Stimulated activated CD8-positive, alpha-beta memory T cell treated with anti-CD3 and anti-CD28 coated beads, Interleukin-4, amount 100 ng/mL, for 1 hour (primary cell): ENCODE measurements around the gene TBX3.

ENCODE experiments used
- DNase-seq, 2 donors: peaks; one replicate each; pipeline ENCODE4 v3.0.0-alpha.2; 2020; ENCODE audit warnings: low read depth in 2 of 2, low spot score in 1 of 2

Gene TBX3

GRCh38 chr12:114682785-114683708 lies 928 bp downstream of the TBX3 start:
- DNase-seq, result no peak

DNA sequence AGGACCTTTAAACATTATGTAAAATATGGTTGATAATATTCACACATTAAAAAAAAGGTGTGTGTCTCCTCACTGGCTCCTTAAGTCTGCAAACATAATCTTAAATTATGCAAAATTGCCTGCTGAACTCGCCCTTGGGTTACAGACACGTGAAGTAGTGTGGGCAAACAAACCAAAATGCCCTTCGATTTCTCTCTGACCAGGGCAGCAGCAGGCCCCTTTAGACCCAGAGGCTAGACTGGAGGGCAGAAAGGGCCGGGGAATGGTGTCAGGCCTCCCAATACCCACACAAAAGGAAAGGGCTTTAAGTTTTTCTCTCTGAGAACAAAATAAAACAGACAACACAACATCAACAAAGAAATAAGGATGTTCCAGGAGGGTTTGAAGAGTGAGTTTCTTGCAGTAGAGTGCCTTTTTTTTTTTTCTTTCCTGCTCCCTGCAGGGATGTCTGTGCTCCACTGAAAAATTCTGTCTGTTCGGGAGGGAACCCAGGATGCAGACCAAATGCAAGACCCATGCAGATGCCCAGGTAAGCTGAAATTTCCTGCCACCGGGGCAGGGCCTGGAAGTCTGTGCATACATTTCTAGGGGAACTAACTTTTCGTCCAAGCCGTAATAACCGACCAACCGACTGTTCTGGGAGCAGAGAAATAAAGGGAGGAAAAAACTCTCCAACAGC lies 1.7 kb downstream of the TBX3 start:
- DNase-seq, result no peak

GRCh38 chr12:114681116-114681871 lies 2.7 kb downstream of the TBX3 start:
- DNase-seq, result no peak

- no peak for DNase-seq
Measured at GRCh38 chr12:114680604-114681069, 3.3 kb downstream of the TBX3 start.

DNA sequence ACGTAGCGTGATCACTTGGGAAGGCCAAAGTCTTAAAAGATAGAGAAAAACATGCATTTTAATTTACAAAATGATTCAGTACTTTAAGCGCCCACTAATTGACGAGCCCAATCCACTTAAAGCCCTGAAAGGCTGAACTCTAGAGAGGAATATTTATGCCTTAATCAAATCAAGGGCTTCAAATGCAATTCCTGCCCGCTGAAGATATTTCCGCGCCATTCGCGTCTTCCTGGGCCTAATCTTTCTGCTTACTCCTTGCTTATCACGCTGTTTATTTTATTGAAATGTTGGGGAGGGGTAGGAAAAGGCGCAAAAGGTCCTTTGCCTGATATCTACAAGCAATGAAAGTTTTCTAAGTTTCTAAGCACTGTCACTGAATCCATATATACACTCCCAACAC lies 4.0 kb downstream of the TBX3 start:
- DNase-seq, result no peak

- no peak for DNase-seq
Measured at GRCh38 chr12:114679452-114679875, 4.5 kb downstream of the TBX3 start.

DNA sequence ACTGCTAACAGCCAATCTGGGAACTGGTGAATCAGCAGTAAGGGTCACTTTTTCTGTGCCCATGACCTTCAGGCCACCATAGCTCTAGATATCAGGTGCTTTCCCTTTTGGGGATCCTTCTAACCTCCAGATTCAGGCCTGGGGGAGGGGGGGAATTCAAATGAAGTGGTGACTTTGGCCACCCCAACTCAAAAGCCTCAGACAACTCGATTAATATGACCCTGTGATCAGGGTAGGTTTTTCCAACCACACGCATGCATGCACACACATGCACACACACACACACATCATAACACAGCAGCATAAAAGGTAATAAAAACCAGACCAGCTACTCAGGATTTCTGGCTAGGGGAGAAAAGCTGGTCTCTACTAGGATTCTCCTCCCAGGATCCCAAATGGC lies 5.3 kb downstream of the TBX3 start:
- no peak for DNase-seq

DNA sequence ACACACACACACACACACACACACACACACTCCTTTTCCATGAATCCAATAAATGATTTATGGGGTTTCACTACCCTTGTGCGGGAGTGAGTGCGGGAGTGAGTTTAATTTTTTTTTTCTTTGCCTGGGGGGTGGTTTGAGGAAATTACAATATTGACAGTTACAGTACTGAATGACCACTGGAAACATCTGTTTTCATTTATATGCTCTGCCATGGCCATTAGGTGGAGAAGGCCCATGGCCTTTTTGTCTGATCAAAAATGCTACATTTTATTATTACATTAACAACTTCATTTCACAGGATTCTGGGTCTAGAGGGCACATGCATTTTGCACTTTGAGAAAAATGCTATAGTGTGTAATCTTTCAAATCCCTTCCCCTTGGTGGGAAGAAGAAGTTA lies 5.9 kb downstream of the TBX3 start:
- DNase-seq, result no peak

DNA sequence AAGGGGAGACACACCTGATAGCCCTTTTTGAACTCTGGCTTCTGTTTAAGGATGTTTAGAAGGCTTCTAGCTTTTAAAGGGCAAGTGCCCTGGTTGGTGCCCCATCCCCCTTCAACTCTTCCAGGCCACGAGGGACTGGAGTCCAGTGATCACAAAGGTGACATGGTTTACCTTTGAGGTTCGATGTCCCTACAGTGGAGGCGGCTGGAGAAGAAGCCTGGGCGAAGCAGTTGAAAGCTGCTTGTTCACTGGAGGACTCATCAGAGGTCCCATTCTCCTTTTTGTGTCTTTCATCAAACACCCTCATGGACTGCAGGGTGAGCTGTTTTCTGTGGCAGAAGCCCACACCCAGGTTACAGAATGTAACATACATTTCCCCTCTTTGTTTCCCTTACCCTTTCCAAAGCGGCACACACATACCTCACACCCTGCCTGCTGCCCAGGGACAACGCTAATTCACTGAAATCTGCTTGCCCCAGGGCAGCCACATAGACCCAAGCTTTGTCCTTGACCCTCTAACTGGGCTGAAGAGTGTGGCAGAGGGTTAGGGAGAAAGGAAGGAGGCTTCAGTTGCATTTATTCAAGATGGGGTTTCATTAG lies 7.7 kb downstream of the TBX3 start:
- DNase-seq, result no peak

GRCh38 chr12:114674251-114675047 lies 9.5 kb downstream of the TBX3 start:
- DNase-seq, result no peak

DNA sequence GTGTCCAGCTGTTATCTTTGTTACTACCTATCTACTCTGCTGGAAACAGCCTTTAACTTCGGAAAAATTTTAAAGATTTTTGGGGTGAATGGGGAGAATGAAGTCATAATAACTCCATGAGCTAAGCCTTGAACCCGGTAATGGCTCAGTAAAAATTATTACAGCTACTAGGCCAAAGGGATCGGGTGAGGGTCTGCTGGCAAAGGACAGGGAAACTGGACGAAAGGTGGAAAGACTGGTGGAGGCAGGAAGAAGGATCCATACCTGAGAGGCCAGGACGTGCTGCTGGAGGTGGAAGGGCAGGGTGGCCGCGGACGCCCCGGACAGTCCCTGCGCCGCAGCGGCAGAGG lies 10.1 kb downstream of the TBX3 start:
- DNase-seq, result no peak

DNA sequence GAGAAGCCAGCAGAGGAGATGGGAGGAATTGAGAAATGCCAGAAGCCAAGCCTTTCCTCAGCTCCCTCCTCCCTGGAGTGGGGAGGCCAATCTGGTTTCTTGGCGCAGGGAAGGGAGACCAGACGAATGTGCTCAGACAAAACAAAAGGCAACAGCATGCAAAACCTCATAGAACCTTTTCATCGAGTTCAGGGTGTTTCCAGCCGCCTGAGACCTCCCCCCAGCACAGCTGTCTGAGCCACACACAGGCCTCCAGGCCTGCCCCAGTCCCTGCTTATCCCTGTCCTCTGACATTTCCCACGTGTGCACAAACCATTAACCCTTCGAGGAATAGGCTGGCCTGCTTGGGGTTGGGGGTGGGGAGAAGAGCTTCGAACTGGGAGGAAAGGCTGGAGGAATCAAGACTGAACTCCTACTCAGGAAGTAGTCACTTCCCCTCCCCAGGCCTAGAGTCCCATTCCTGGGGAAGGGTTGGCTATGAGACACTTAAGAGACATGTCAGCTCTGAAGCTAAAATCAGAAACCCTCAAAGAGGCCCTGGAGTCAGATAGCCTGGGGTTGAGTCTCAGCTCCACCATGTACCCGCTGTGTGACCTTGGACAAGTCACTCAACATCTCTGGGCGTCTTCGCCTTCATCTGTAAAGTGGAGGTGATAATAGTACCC lies 10.7 kb downstream of the TBX3 start:
- no peak for DNase-seq

DNA sequence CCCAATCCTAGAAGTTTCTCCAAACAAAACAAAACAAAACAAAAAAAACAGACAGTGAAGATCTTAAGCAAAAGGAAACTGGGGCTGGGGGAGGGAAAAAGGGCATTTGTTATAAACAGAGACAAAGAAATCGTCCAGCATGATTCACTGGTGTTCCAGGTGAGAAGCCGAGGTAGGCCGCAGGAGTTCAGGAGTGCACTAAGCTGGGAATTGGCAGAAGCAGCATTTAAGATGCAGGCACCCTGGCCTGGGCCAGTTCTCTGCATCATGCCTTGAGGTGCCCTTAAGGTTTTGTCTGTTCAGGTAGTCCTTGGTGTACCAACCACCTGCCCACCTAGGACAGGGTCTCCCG lies 11.2 kb downstream of the TBX3 start:
- DNase-seq, result no peak

- no peak for DNase-seq
Measured at GRCh38 chr12:114671443-114672411, 12.2 kb downstream of the TBX3 start.

DNA sequence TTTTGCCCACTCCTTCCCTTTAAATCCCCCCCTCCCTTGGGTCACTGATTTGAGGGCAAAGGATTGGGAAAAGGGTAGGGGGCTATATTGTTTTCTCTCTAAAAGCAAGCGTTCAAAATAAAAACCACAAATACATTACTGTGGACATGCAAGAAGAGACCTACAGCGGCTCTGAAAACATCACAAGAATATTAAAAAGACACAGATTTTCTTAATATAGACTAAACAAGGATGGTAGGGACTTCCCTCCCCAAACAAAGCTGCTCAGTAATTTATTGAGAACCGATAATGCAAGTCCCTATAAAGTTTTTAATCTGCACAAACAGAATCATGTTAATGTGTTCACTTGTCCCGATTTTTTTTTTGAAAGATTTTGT lies 12.9 kb downstream of the TBX3 start:
- DNase-seq, result no peak

DNA sequence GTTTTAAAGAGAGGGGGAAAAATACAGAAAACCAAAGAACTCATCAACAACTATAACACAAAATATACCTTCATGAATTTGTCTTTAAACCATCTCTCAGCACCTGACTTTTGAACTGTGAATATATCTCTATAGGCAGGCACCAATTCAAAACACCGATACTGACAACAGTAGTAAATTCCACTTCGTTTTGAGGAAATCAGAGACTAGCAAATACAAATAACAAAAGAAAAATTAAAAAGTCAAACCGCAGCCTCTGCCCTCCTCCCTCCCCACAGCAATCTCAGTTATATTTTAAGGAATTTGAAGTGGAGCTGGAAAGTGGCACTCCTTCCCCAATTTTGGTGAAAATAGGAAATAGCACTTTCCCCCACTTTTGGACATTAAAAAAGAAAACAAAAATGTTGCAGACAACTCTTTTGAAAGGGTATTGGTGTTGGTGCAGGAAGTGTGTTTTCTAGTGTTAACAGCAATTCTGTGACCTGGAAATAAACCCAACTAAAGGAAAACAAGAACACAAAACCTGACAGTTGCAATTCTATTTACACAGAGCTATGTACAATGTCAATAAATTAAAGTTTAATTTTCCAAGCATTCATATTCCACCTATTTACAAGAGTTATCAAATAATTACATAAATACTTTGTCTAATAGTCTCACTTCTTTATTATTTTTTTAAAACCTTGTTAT lies 13.5 kb downstream of the TBX3 start:
- no peak for DNase-seq

- DNase-seq, result no peak
Measured at GRCh38 chr12:114669401-114670290, 14.3 kb downstream of the TBX3 start.
